ENCODE measurements around the gene EFHC1. TPM values are rescaled to one million over a fixed set of nuclear protein-coding genes. Genes with fewer than 3 reads are reported as not detected.

EFHC1 gene
- total and polyA plus RNA-seq, 2 of the 13 experiments (the other 11 are each of a cell fraction or from before 2014, with no cell fraction given), result 23.4 to 29.5 TPM

- 0 out of 2 replicates have a peak, but pooled peaks have one; percentile 60 for TF ChIP-seq KDM3A (CRISPR knock-in tag; IDR thresholded peaks at IDR 0.05; ENCODE audit: low read depth)
- no peak for TF ChIP-seq SP1 (IDR thresholded peaks at IDR 0.05)
- no peak for TF ChIP-seq SP1 (CRISPR knock-in tag; IDR thresholded peaks at IDR 0.05)
- no peak for TF ChIP-seq BATF2 (CRISPR knock-in tag; IDR thresholded peaks at IDR 0.05)
- TF ChIP-seq ZNF207 (IDR thresholded peaks at IDR 0.05; ENCODE audit: borderline replicate concordance), result no peak
- no peak for TF ChIP-seq ZBTB14 (CRISPR knock-in tag; IDR thresholded peaks at IDR 0.05)
- TF ChIP-seq ELF4 (CRISPR knock-in tag; IDR thresholded peaks at IDR 0.05; ENCODE audit: borderline replicate concordance), result no peak
- TF ChIP-seq ZNF724P (CRISPR knock-in tag; IDR thresholded peaks at IDR 0.05; ENCODE audit: borderline replicate concordance), result no peak
- no peak for TF ChIP-seq REPIN1 (CRISPR knock-in tag; IDR thresholded peaks at IDR 0.05; ENCODE audit: borderline replicate concordance, low read depth)
- TF ChIP-seq FUBP1 (CRISPR knock-in tag; IDR thresholded peaks at IDR 0.05; ENCODE audit: borderline replicate concordance), result no peak
- TF ChIP-seq DMAP1 (CRISPR knock-in tag; IDR thresholded peaks at IDR 0.05), result no peak
- no peak for TF ChIP-seq ZBTB46 (CRISPR knock-in tag; IDR thresholded peaks at IDR 0.05; ENCODE audit: borderline replicate concordance)
- TF ChIP-seq ZNF709 (CRISPR knock-in tag; IDR thresholded peaks at IDR 0.05), result 0 out of 2 replicates have a peak, but pooled peaks have one; percentile 49
- no peak for TF ChIP-seq RFX5 (IDR thresholded peaks at IDR 0.05; ENCODE audit: low read depth, low read length)
- TF ChIP-seq NFKB2 (CRISPR knock-in tag; IDR thresholded peaks at IDR 0.05; ENCODE audit: borderline replicate concordance), result no peak; the same call in 1 of the 2 replicates
- TF ChIP-seq ONECUT2 (CRISPR knock-in tag; IDR thresholded peaks at IDR 0.05), result 0 out of 2 replicates have a peak, but pooled peaks have one; percentile 7
- no peak for TF ChIP-seq ZNF552 (CRISPR knock-in tag; IDR thresholded peaks at IDR 0.05; ENCODE audit: borderline replicate concordance)
- no peak for TF ChIP-seq ZBTB42 (CRISPR knock-in tag; IDR thresholded peaks at IDR 0.05)
- TF ChIP-seq HES4 (CRISPR knock-in tag; IDR thresholded peaks at IDR 0.05; ENCODE audit: borderline replicate concordance), result no peak
- TF ChIP-seq E2F1 (CRISPR knock-in tag; IDR thresholded peaks at IDR 0.05), result no peak
- no peak for TF ChIP-seq ZNF749 (CRISPR knock-in tag; IDR thresholded peaks at IDR 0.05; ENCODE audit: borderline replicate concordance)
- no peak for TF ChIP-seq ZNF333 (CRISPR knock-in tag; IDR thresholded peaks at IDR 0.05; ENCODE audit: borderline replicate concordance)
- TF ChIP-seq CCDC6 (CRISPR knock-in tag; IDR thresholded peaks at IDR 0.05), result no peak
- TF ChIP-seq ZNF44 (CRISPR knock-in tag; IDR thresholded peaks at IDR 0.05), result no peak
- no peak for TF ChIP-seq ARNT (IDR thresholded peaks at IDR 0.05)
Observed at GRCh38 chr6:52547647-52548352, 127.7 kb downstream of the EFHC1 start (continued).
